Measurements from ENCODE around the gene DSN1. TPM values are rescaled to one million over a fixed set of nuclear protein-coding genes. Genes with fewer than 3 reads are reported as not detected.

The DSN1 gene
- total and polyA plus RNA-seq, 9 of the 15 experiments (the other 6 are each of a cell fraction or from before 2014, with no cell fraction given), result 23.3 to 45.3 (median 31.1) TPM

DNA sequence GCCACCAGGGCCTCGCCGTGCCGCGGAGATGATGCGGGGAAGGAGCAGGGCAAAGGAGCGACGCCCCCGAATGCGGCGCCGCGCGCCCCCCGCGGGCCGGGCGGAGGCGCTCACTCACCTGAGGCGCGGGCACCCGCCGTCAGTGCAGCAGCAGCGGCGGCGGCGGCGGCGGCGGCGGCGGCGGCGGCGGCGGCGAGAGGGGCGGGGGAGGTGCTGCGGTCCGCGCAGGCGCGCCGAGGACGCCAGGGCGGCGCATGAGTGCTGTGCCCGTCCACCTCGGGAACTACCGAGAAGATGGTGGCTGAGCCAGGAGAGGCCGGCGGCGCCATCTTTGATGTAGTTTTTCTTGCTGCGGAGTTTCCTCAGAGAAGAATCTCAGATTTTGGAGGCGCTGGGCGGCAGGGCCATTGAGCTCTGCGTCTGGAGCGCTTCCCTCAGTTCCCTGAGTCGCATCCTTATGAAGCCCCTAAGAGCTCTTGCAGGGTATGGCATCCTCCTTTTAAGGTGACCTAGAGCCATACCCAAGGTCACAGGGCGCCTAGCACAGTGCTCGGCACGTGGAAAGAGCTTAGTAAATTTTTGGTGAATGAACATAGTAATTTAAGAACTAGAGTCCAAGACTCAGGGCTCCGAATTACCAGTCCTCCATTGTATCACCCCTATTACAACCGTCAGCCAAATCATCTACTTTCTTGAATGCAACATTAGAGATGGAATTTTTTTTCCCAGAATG lies 27.5 kb downstream of the DSN1 start, which contains the start of gene NDRG3 (continued):
- TF ChIP-seq MAFG (tag; conservative IDR thresholded peaks at IDR 0.05), result no peak
- TF ChIP-seq ZNF24 (IDR thresholded peaks at IDR 0.05), result 0 out of 2 replicates have a peak, but pooled peaks have one; percentile 12
- TF ChIP-seq, protein P1, sequence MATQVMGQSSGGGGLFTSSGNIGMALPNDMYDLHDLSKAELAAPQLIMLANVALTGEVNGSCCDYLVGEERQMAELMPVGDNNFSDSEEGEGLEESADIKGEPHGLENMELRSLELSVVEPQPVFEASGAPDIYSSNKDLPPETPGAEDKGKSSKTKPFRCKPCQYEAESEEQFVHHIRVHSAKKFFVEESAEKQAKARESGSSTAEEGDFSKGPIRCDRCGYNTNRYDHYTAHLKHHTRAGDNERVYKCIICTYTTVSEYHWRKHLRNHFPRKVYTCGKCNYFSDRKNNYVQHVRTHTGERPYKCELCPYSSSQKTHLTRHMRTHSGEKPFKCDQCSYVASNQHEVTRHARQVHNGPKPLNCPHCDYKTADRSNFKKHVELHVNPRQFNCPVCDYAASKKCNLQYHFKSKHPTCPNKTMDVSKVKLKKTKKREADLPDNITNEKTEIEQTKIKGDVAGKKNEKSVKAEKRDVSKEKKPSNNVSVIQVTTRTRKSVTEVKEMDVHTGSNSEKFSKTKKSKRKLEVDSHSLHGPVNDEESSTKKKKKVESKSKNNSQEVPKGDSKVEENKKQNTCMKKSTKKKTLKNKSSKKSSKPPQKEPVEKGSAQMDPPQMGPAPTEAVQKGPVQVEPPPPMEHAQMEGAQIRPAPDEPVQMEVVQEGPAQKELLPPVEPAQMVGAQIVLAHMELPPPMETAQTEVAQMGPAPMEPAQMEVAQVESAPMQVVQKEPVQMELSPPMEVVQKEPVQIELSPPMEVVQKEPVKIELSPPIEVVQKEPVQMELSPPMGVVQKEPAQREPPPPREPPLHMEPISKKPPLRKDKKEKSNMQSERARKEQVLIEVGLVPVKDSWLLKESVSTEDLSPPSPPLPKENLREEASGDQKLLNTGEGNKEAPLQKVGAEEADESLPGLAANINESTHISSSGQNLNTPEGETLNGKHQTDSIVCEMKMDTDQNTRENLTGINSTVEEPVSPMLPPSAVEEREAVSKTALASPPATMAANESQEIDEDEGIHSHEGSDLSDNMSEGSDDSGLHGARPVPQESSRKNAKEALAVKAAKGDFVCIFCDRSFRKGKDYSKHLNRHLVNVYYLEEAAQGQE (IDR thresholded peaks at IDR 0.05; ENCODE audit: borderline replicate concordance), result no peak
- TF ChIP-seq, protein P1 (CRISPR knock-in tag; IDR thresholded peaks at IDR 0.05; ENCODE audit: low read depth), result no peak
- TF ChIP-seq DDX20 (tag; IDR thresholded peaks at IDR 0.05; ENCODE audit: low read depth), result no peak
- no peak for TF ChIP-seq E2F1 (CRISPR knock-in tag; IDR thresholded peaks at IDR 0.05)
- 0 out of 2 replicates have a peak, but pooled peaks have one; percentile 50 for TF ChIP-seq GATAD2B (IDR thresholded peaks at IDR 0.05; ENCODE audit: borderline replicate concordance)
- TF ChIP-seq, protein P2, sequence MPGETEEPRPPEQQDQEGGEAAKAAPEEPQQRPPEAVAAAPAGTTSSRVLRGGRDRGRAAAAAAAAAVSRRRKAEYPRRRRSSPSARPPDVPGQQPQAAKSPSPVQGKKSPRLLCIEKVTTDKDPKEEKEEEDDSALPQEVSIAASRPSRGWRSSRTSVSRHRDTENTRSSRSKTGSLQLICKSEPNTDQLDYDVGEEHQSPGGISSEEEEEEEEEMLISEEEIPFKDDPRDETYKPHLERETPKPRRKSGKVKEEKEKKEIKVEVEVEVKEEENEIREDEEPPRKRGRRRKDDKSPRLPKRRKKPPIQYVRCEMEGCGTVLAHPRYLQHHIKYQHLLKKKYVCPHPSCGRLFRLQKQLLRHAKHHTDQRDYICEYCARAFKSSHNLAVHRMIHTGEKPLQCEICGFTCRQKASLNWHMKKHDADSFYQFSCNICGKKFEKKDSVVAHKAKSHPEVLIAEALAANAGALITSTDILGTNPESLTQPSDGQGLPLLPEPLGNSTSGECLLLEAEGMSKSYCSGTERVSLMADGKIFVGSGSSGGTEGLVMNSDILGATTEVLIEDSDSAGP (CRISPR knock-in tag; IDR thresholded peaks at IDR 0.05), result no peak
- no peak for TF ChIP-seq NR4A1 (CRISPR knock-in tag; IDR thresholded peaks at IDR 0.05)
- TF ChIP-seq NR4A1 (tag; IDR thresholded peaks at IDR 0.05), result 0 out of 2 replicates have a peak, but pooled peaks have one; percentile 24
- TF ChIP-seq, protein P3, sequence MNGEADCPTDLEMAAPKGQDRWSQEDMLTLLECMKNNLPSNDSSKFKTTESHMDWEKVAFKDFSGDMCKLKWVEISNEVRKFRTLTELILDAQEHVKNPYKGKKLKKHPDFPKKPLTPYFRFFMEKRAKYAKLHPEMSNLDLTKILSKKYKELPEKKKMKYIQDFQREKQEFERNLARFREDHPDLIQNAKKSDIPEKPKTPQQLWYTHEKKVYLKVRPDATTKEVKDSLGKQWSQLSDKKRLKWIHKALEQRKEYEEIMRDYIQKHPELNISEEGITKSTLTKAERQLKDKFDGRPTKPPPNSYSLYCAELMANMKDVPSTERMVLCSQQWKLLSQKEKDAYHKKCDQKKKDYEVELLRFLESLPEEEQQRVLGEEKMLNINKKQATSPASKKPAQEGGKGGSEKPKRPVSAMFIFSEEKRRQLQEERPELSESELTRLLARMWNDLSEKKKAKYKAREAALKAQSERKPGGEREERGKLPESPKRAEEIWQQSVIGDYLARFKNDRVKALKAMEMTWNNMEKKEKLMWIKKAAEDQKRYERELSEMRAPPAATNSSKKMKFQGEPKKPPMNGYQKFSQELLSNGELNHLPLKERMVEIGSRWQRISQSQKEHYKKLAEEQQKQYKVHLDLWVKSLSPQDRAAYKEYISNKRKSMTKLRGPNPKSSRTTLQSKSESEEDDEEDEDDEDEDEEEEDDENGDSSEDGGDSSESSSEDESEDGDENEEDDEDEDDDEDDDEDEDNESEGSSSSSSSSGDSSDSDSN (IDR thresholded peaks at IDR 0.05; ENCODE audit: borderline replicate concordance in 1 of 2, low read depth in 2 of 2, low read length in 2 of 2), result no peak
- no peak for TF ChIP-seq MEF2D (tag; conservative IDR thresholded peaks at IDR 0.05; ENCODE audit: low read depth)

All from K562 (cell line).